HG03095 (cell line): ENCODE results near the gene OLFML2A.

Experiments used
- ATAC-seq: cut with Tn5 transposase; IDR thresholded peaks from one replicate; pipeline ENCODE4 v1.9.1; 2021; ENCODE audit warnings: moderate library complexity; ENCODE audit not compliant: unreplicated experiment

Gene OLFML2A

DNA sequence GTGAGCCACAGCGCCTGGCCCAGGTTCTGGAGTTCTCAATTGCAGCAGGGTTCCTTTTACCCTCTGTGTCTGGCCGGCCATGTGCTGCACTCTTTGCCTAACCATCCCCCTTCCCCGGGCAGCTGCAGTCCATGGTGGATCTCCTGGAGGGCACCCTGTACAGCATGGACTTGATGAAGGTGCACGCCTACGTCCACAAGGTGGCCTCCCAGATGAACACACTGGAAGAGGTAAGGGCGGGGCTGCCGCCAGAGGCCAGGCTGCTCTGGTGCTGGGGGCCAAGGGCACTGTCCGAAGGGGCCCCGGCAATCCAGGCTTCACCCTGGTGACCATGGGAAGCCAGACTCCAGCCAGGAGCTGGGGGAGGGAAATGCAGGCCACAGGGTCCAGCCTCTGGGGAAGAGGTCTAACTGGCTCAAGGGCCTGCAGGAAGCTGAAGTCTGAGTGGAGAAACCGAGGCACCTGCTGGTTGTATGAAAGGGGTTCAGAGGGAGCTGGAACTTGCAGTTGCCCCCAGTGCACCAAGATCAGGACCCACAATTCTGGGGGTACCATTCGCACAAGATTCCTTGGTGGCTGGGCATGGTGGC, 18.1 kb downstream of the OLFML2A start:
- no peak for ATAC-seq

- ATAC-seq, result no peak
These were observed 19.0 kb downstream of the OLFML2A start for GRCh38 chr9:124795881-124796431.

- no peak for ATAC-seq
These were observed 20.6 kb downstream of the OLFML2A start for GRCh38 chr9:124797343-124798103.

- no peak for ATAC-seq
These were observed 22.5 kb downstream of the OLFML2A start for GRCh38 chr9:124799274-124800006.

DNA sequence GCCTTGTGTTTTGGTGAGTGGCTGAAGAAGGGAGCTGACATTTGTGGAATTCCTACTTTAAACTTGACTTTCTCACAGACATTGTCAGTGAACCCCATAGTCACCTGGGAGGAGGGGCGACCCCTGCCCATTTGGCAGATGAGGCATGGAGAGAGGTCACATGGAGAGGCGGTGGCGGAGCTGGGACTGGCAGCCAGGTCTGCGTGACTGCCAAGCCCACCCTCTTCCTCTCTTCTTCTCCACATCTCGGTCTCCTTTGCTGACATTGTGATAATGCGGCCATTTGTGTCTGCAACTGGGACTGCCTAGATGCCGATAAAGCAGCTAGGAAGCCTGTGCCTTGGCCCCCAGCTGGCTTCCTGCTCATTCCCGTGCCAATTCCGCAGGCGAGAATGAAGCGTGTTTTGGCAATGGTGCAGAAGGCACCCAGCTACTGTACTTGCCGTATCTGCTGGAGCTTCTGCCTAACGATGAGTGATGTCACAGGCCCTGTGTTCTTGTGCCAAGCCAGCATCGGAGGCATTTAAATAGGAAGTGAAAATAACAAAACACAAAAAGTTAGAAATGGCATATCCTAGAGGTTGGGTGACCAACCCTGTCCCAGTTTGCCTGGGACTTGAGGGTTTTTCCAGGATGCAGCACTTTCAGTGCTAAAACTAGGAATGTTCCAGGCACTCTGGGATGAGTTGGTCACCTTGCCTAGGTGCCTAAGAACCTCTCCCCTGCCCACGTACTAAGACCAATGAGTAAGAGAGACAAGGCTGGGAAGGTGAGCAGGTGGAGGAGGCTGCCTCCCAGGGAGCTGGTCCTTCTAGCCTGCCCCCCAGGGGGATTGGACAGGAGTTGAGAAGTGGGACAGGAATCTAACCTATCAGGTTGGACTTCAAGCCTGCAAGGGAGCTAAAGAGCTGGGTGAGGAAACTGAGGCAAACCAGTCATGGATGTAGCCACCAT, 23.6 kb downstream of the OLFML2A start:
- ATAC-seq, result no peak

GRCh38 chr9:124801356-124801755, 24.4 kb downstream of the OLFML2A start:
- no peak for ATAC-seq

DNA sequence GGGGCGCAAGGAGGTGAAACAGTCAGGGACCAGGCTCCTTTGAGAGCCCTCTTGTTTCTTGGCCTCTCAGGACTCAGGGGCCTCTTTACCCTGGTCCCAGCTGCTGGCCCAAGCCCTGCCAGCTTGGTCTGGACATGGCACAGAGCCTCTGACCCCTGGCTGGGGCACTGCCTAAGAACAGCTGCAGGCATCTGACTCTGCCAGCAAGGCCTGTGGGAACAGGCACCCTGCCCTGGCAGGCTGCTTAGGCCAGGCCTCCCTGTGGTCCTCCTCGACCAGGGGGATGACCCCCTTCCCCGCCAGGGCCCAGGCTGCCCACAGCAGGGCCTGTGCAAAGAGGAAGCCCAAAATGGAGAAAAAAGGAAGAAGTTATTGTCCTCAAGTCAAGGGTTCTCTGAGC, 25.5 kb downstream of the OLFML2A start:
- ATAC-seq, result no peak

DNA sequence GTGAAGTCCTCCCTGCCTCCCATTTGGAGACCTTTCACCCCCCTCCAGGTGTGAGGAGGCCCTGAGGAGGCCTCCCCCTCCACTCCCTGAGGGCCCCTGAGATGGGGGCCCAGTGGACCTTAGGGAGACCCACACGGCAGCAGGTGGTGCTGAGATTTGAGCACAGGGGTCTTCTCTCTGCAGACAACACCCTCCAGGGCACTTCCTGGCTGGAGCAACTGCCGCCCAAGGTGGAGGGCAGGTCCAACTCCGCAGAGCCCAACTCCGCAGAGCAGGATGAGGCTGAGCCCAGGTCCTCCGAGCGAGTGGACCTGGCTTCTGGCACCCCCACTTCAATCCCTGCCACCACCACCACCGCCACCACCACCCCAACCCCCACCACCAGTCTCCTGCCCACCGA, 27.0 kb downstream of the OLFML2A start:
- no peak for ATAC-seq

DNA sequence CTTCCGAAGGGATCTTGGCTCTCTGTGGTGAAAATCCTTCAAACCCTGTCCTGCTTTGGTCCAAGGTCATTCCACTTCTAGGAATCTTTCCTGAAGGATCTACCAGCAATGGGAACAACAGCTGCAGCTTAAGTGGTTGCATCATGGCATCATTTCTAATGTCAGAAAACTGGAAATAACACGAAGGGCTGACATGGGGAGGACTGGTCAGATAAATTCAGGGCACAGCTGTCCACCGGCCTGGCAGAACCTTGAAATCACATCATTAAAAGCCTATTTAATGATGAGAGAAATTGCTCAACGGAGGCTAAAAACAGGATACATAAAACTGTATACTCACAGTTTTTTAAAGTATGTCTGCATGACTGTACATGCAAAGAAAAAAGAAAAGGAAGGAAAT, 28.3 kb downstream of the OLFML2A start:
- no peak for ATAC-seq

GRCh38 chr9:124808246-124808956, 31.5 kb downstream of the OLFML2A start:
- no peak for ATAC-seq

- ATAC-seq, result no peak
These were observed 32.3 kb downstream of the OLFML2A start for GRCh38 chr9:124809211-124809610.

DNA sequence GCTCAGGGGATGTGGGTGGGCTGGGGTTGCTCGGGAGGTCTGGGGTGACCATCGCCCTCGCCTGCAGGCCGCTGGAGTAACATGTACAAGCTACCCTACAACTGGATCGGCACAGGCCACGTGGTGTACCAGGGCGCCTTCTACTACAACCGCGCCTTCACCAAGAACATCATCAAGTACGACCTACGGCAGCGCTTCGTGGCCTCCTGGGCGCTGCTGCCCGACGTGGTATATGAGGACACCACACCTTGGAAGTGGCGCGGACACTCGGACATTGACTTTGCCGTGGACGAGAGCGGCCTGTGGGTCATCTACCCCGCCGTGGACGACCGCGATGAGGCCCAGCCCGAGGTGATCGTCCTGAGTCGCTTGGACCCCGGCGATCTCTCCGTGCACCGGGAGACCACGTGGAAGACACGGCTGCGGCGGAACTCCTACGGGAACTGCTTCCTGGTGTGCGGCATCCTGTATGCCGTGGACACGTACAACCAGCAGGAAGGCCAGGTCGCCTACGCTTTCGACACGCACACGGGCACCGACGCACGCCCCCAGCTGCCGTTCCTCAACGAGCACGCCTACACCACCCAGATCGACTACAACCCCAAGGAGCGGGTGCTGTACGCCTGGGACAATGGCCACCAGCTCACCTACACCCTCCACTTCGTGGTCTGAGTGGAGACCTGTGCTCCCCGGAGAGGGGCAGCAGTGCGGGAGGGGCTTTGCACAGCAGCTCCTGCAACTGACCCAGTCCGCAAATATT, 33.0 kb downstream of the OLFML2A start:
- ATAC-seq, result no peak

DNA sequence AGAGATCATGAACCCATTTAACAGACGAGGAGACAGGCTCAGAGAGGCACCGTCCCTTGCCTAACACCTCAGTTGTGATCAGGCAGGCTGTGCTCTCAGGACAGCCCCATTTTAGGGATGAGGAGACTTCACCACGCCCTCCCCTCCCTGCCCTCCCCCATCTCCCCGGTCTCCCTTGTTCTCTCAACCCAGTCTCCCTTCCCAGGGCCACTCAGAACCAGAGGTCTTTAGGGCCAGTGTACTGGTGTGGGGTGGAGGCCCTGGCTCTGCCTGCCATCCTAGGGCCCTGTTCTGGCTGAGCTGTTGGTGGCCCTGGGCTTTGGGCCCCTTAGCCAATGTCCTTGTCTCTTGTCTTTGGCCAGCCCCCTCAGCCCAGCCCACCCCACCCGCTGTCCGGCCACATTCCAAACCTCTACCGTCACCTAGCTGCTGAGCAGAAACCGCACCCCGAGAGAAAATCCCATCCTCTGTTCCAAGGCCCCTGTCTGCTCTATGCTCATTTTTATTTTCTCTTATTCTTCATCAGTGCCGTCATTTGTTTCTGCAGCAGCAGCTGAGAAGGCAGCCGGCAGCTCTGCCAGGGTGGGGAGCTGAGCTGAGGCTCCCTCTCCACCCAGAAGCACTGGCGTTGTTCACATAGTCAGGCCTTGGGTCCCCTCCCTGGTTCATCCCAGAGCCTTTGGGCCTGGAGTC, 33.9 kb downstream of the OLFML2A start:
- no peak for ATAC-seq

DNA sequence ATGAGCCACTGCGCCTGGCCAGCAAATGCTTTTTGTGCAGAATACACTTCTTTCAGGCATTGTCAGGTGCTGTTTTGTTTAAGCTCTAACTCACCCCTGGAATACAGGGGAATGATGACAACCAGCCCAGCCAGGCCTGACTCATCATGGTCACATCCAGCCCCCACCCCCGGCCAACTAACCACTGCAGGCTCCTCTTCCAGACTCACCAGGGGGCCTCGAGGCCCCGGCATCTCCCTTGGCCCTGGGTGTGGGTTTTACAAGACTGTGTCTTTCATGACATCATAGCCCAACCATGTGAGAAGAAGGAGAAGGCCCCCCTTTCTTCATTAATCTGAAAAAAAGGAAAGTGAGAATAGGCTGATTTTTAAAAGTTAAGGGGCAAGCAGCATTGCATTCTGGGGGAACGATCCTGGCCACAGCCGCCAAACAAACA, 35.5 kb downstream of the OLFML2A start:
- no peak for ATAC-seq

DNA sequence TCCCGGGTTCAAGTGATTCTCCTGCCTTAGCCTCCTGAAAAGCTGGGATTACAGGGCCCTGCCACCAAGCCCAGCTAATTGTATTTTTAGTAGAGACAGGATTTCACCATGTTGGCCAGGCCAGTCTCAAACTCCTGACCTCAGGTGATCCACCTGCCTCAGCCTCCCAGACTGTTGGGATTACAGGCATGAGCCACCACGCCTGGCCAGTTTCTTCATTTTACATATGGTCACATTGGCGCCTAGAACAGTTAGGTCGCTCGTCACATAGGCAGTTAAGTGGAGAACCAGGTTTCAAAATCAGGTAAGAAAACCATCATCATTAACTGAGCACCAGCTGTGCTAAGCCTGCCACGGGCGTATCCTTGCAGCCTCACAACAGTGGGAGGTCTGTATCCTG, 36.1 kb downstream of the OLFML2A start:
- ATAC-seq, result no peak

GRCh38 chr9:124813501-124814163, 36.7 kb downstream of the OLFML2A start:
- ATAC-seq, result no peak

- no peak for ATAC-seq
These were observed 37.2 kb downstream of the OLFML2A start for GRCh38 chr9:124814164-124814535.

- ATAC-seq, result no peak
These were observed 38.7 kb downstream of the OLFML2A start for GRCh38 chr9:124815601-124816000.
